GM12801 (cell line): ENCODE measurements around the gene IDH3A.

Experiments used
- CTCF ChIP-seq: IDR thresholded peaks from one replicate; pipeline ENCODE4 v1.5.1; 2011; ENCODE audit warnings: control low read depth; ENCODE audit not compliant: insufficient read length; ENCODE audit errors: extremely low read depth

Gene IDH3A

DNA sequence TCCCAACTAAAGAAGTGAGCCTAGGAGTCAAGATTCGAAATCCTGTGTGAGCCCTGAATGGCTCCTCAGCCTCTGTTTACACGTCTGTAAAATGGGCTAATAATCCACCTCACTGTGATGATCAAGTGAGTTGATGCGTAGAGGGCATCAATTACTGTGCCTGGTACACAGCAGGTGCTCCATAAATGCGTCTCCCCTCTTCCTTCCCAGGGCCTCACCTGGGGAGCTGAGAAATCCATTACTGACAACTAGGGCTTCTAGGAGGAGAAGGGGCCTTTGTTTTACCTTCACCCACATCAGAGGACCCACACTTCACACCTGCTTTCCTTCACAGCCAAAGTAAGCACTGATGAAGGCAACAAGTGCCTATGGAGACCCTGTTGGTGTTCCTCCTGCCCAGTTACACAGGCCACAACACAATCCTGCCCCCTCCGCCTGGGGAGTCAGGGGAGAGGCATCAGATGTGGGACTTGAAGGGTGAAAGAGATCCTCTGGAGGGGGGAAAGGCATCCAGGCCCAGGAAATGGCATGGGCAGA is 19.3 kb upstream of the IDH3A start:
- TF ChIP-seq CTCF: no peak

GRCh38 chr15:78130466-78131294 is 18.5 kb upstream of the IDH3A start:
- TF ChIP-seq CTCF: no peak

DNA sequence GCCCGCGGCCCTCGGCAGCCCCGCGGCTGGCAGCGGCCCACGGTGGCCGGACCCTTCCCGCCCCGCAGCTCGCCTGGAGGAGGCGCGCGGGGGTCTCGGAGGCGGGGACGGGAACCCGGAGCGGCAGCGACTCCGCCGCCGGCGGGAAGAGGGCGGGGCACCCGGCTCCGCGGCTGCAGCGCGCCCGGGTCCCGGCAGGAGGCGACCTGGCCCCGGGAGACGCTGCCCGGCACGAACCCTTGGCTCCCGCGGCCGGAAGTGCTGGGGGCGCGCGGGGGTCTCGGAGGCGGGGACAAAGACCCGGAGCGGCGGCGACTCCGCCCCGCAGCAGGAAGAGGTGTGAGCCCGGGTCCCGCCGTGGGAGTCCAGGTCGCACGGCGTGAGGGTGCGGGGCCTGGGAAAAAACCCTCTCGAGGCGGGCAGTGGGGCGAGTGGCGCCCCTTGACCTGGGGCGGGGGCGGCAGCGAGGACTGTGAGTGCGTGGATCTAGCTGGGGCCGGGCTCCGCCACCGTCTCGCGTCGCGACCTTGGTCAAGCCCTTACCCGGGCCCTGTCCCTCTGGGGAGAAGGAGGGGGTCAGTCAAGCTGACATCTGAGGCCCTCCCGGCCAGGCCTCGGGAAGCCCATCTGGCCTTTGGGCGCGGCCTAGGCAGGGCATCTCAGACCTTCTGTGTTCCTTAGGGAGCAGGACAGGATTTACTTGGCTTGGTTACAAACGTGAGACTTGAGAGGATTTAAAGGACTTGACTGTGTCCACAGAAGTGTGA is 17.7 kb upstream of the IDH3A start, which contains the start of gene CIB2:
TSS of gene CIB2 (minus strand) at position 151 of the 767 bp plus-strand sequence. CDS start 230 bp downstream, outside the sequence.
- no peak for TF ChIP-seq CTCF

- no peak for TF ChIP-seq CTCF
These were observed 15.4 kb upstream of the IDH3A start for GRCh38 chr15:78133801-78134200.

GRCh38 chr15:78139578-78139977 is 9.6 kb upstream of the IDH3A start:
- no peak for TF ChIP-seq CTCF

DNA sequence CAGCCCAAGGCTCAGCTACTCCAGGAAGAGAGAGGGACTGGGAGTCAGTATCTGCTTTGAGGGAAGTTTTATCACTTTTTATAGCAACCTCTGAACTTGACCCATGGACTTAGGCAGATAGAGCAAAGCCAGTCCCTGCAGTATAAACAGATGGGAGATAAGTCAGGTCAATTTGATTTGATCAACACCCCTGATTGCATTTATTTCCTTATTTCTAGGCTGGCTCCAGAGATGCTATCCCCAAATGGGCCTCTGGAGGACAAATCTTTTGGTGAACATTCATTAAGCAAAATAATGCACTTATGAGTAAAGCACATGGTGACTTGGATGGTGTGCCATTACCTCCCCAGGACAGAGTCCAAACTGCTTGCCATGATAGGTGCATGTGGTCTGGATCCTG is 8.9 kb upstream of the IDH3A start:
- TF ChIP-seq CTCF: no peak

- TF ChIP-seq CTCF: no peak
These were observed 6.8 kb upstream of the IDH3A start for GRCh38 chr15:78142332-78142731.
